GM23338 (cell line): Measurements from ENCODE around the gene MCTP2. TPM values are rescaled to one million over a fixed set of nuclear protein-coding genes. Genes with fewer than 3 reads are reported as not detected.

Source experiments
- ATAC-seq: fragments of 200-7000 bp; cut with Tn5 transposase; 3 replicates; pipeline ENCODE4 v1.9.1; 2020
- DNase-seq: peaks from one replicate; pipeline ENCODE4 v3.0.0-alpha.2; 2015; ENCODE audit warnings: low spot score
- H2AFZ ChIP-seq: fragments of 200-600 bp; sonication (generic); 2 replicates; pipeline ENCODE4 v1.8.0; 2016; ENCODE audit warnings: antibody characterized with exemption, mild to moderate bottlenecking, moderate library complexity
- H3F3A ChIP-seq: fragments of 200-600 bp; sonication (generic); replicated peaks from 2 replicates; pipeline ENCODE4 v1.8.0; 2017; ENCODE audit warnings: antibody characterized with exemption, mixed run types, low read depth
- H3K27ac ChIP-seq: fragments of 200-600 bp; sonication (generic); 2 replicates; pipeline ENCODE4 v1.6.1; 2016; ENCODE audit warnings: low read depth
- H3K27me3 ChIP-seq: fragments of 200-600 bp; sonication (generic); 2 replicates; pipeline ENCODE4 v1.8.0; 2016; ENCODE audit warnings: mild to moderate bottlenecking, mixed run types, moderate library complexity; ENCODE audit not compliant: insufficient read depth
- H3K36me3 ChIP-seq: fragments of 200-600 bp; sonication (generic); 2 replicates; pipeline ENCODE4 v1.8.0; 2016; ENCODE audit warnings: mild to moderate bottlenecking; ENCODE audit not compliant: insufficient read depth
- H3K4me1 ChIP-seq: fragments of 200-600 bp; sonication (generic); 2 replicates; pipeline ENCODE4 v1.8.0; 2016; ENCODE audit warnings: mild to moderate bottlenecking, moderate library complexity; ENCODE audit not compliant: insufficient read depth
- H3K4me2 ChIP-seq: fragments of 200-600 bp; sonication (generic); 2 replicates; pipeline ENCODE4 v1.7.1; 2017; ENCODE audit warnings: mixed run types
- H3K4me3 ChIP-seq: fragments of 200-600 bp; sonication (generic); 2 replicates; pipeline ENCODE4 v1.6.1; 2016; ENCODE audit warnings: mixed run types
- H3K79me2 ChIP-seq: fragments of 200-600 bp; sonication (generic); replicated peaks from 2 replicates; pipeline ENCODE4 v1.8.0; 2017; ENCODE audit warnings: mild to moderate bottlenecking; ENCODE audit not compliant: insufficient read depth
- H3K9me2 ChIP-seq: fragments of 200-600 bp; sonication (generic); 2 replicates; pipeline ENCODE4 v1.8.0; 2017; ENCODE audit not compliant: insufficient read depth
- H4K20me1 ChIP-seq: fragments of 200-600 bp; sonication (generic); replicated peaks from 2 replicates; pipeline ENCODE4 v1.8.0; 2017; ENCODE audit warnings: mild to moderate bottlenecking; ENCODE audit not compliant: insufficient read depth
- H3K27ac Mint-ChIP-seq: 2 replicates; pipeline ENCODE4 v1.8.0; 2020; ENCODE audit warnings: inconsistent platforms, mild to moderate bottlenecking, moderate library complexity, mixed read lengths
- H3K27me3 Mint-ChIP-seq: 3 replicates; pipeline ENCODE4 v1.8.0; 2022; ENCODE audit warnings: low read depth, mild to moderate bottlenecking, moderate library complexity, mixed read lengths, inconsistent platforms; ENCODE audit not compliant: insufficient read depth, poor library complexity
- H3K36me3 Mint-ChIP-seq: 3 replicates; pipeline ENCODE4 v1.8.0; 2021; ENCODE audit warnings: low read depth, mild to moderate bottlenecking, inconsistent platforms, moderate library complexity, mixed read lengths
- H3K4me1 Mint-ChIP-seq: 3 replicates; pipeline ENCODE4 v1.8.0; 2020; ENCODE audit warnings: mild to moderate bottlenecking, inconsistent platforms, mixed read lengths
- H3K4me3 Mint-ChIP-seq: 3 replicates; pipeline ENCODE4 v1.8.0; 2021; ENCODE audit warnings: moderate library complexity, mild to moderate bottlenecking, inconsistent platforms, mixed read lengths
- H3K9me3 Mint-ChIP-seq: 3 replicates; pipeline ENCODE4 v1.8.0; 2020; ENCODE audit warnings: moderate library complexity, mild to moderate bottlenecking, inconsistent platforms, mixed read lengths
- CREB1 ChIP-seq: fragments of 250-450 bp; sonication (Bioruptor Pico); IDR thresholded peaks from 2 replicates; pipeline ENCODE4 v1.5.0; 2020; ENCODE audit warnings: low read depth, mild to moderate bottlenecking, moderate library complexity
- EZH2 ChIP-seq: fragments of 200-600 bp; sonication (generic); IDR thresholded peaks from one replicate; pipeline ENCODE4 v1.8.0; 2017; ENCODE audit warnings: antibody characterized with exemption, mild to moderate bottlenecking, low read depth; ENCODE audit not compliant: unreplicated experiment
- EZH2phosphoT487 ChIP-seq: fragments of 200-600 bp; sonication (generic); IDR thresholded peaks from one replicate; pipeline ENCODE4 v1.8.1; 2018; ENCODE audit warnings: antibody characterized with exemption; ENCODE audit not compliant: unreplicated experiment
- JUNB ChIP-seq: IDR thresholded peaks from one replicate; pipeline ENCODE4 v1.6.1; 2016; ENCODE audit warnings: antibody characterized with exemption; ENCODE audit not compliant: unreplicated experiment
- NANOG ChIP-seq: IDR thresholded peaks from 2 replicates; pipeline ENCODE4 v1.6.1; 2016; ENCODE audit warnings: antibody characterized with exemption, borderline replicate concordance
- POLR2AphosphoS5 ChIP-seq: IDR thresholded peaks from 2 replicates; pipeline ENCODE4 v1.6.1; 2016; ENCODE audit warnings: antibody characterized with exemption, low read depth
- STAT1 ChIP-seq: IDR thresholded peaks from one replicate; pipeline ENCODE4 v1.6.1; 2016; ENCODE audit warnings: antibody characterized with exemption; ENCODE audit not compliant: unreplicated experiment
- ZNF114 ChIP-seq: fragments of 250-450 bp; sonication (Bioruptor Pico); IDR thresholded peaks from 2 replicates; pipeline ENCODE4 v1.5.0; 2020; ENCODE audit warnings: mild to moderate bottlenecking, moderate library complexity
- ZNF331 ChIP-seq: fragments of 250-450 bp; sonication (Bioruptor Pico); IDR thresholded peaks from 2 replicates; pipeline ENCODE4 v1.5.0; 2020; ENCODE audit warnings: low read depth, mild to moderate bottlenecking, moderate library complexity
- polyA plus RNA-seq: library from polyadenylated mRNA; unstranded; fragments of >200 nt; fragmentation: Nextera tagmentation; extraction: Ambion mirVana; gene quantifications from 2 replicates; pipeline ENCODE4 v1.2.1, GENCODE V29; 2016
- total RNA-seq: library from RNA; depleted of rRNA; stranded (reverse); fragments of >200 nt; shearing (Covaris generic); gene quantifications from 2 replicates; pipeline ENCODE4 v1.2.3, GENCODE V29; 2014
- TF ChIP-seq, protein P1 (sequence below): IDR thresholded peaks from 2 replicates; pipeline ENCODE4 v1.6.1; 2016; ENCODE audit warnings: antibody characterized with exemption
- TF ChIP-seq, protein P2 (sequence below), 2 experiments: fragments of 200-600 bp in 1 of 2; sonication (generic) in 1 of 2; conservative IDR thresholded peaks; 2 replicates each; pipeline versions ENCODE4 v1.5.1 to v1.6.1; 2016 to 2017; ENCODE audit warnings: antibody characterized with exemption in 2 of 2, low read depth in 2 of 2, mild to moderate bottlenecking in 2 of 2, moderate library complexity in 1 of 2
- TF ChIP-seq, protein P3 (sequence below): IDR thresholded peaks from one replicate; pipeline ENCODE4 v1.6.1; 2018; ENCODE audit warnings: antibody characterized with exemption; ENCODE audit not compliant: unreplicated experiment

MCTP2 gene
- total and polyA plus RNA-seq, 2 experiments from 2014 or later, result 1.8 to 5.5 TPM

DNA sequence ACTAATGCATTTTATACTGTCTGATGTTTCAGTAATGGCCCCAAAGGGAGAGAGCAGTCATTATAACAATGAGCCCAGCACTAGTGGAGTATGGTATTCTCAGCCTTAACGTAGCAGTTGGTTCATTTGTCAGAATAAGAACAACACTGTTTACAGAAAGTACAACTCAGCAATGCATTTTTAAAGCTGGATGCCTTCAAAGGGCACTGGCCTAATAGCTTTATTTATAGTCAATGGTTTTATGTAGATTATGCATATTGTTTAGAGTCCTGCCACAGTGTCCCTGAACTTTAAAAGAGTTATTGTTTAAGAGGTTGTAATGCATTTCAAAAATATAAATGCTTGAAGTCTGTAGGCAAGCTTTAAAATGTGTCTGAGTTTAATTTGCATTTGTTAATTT, 211.1 kb downstream of the MCTP2 start (continued):
- TF ChIP-seq, protein P1, sequence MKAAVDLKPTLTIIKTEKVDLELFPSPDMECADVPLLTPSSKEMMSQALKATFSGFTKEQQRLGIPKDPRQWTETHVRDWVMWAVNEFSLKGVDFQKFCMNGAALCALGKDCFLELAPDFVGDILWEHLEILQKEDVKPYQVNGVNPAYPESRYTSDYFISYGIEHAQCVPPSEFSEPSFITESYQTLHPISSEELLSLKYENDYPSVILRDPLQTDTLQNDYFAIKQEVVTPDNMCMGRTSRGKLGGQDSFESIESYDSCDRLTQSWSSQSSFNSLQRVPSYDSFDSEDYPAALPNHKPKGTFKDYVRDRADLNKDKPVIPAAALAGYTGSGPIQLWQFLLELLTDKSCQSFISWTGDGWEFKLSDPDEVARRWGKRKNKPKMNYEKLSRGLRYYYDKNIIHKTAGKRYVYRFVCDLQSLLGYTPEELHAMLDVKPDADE, result no peak
- no peak for TF ChIP-seq JUNB

DNA sequence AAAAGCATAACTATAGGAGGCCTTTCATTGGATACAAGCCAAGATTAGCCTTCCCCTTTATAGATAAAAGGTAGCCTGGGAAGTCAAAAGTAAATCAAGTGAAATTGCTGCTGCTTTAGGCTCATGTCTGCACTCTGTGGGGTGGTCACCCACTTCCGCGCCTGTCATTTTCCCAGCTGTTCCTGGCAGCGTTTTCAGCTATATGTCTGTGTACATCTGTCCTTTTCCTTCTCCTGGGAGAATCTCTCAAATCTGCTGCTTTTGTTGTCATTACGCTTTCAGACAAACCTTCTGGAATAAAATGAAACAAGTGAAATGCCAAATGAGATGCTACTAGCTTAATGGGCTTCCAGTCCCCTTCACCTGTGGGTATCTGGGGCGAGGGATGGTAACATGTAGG, 211.8 kb downstream of the MCTP2 start:
- H3K36me3 Mint-ChIP-seq, result no peaks in the 10 kb centered on the region
- no peaks in the 10 kb centered on the region; the same call in 2 of the 3 replicates for H3K9me3 Mint-ChIP-seq
- peaks cover 3% of the 10 kb centered on the region for H3K27me3 Mint-ChIP-seq
- no peak overlapping the region for H3K27ac Mint-ChIP-seq
- DNase-seq (no peak), ATAC-seq (no peak)
- Histone ChIP-seq H3K27ac (no peak overlapping the region), H3K36me3 (no peaks in the 10 kb centered on the region), H2AFZ (no peak overlapping the region), H3K4me1 (peaks cover 10% of the 10 kb centered on the region), H3F3A (no peaks in the 10 kb centered on the region), H3K79me2 (no peaks in the 10 kb centered on the region), H3K4me2 (no peak overlapping the region), H3K9me2 (peaks cover 9% of the 10 kb centered on the region), H3K4me3 (no peak overlapping the region), H4K20me1 (no peaks in the 10 kb centered on the region), H3K27me3 (no peaks in the 10 kb centered on the region)
- no peak overlapping the region for H3K4me3 Mint-ChIP-seq
- peaks cover 13% of the 10 kb centered on the region; the same call in 2 of the 3 replicates for H3K4me1 Mint-ChIP-seq
- TF ChIP-seq JUNB (no peak), POLR2AphosphoS5 (no peak), NANOG (no peak)
- TF ChIP-seq, protein P2, sequence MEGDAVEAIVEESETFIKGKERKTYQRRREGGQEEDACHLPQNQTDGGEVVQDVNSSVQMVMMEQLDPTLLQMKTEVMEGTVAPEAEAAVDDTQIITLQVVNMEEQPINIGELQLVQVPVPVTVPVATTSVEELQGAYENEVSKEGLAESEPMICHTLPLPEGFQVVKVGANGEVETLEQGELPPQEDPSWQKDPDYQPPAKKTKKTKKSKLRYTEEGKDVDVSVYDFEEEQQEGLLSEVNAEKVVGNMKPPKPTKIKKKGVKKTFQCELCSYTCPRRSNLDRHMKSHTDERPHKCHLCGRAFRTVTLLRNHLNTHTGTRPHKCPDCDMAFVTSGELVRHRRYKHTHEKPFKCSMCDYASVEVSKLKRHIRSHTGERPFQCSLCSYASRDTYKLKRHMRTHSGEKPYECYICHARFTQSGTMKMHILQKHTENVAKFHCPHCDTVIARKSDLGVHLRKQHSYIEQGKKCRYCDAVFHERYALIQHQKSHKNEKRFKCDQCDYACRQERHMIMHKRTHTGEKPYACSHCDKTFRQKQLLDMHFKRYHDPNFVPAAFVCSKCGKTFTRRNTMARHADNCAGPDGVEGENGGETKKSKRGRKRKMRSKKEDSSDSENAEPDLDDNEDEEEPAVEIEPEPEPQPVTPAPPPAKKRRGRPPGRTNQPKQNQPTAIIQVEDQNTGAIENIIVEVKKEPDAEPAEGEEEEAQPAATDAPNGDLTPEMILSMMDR (conservative IDR thresholded peaks at IDR 0.05; ENCODE audit: low read depth in 2 of 2), result no peak

DNA sequence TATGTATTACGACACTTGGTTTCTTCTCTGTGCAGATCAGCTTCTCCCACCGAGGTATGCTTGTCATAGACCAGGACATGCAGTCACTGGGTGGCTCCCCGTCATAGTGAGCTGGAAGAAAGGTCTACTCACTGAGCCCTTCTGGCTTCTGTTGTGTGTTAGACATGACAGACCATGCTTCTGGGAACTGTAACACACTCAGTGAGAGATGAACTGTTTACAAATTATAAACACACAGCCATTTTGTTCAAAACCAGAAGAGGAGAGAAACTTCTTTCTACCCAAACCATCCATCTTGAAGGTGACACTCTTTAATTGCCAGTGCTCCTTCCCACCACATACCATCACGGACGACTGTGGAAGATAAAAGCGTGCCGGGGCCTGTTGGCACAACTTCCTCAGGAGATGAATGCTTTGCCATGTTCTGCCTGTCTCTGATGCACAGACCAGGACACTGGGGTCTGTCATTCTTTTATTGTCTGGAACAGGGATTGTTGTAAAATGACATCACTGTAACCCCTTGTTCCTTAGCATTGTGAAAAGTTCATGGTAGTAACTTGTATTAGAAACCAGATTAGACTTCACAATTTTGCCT, 214.3 kb downstream of the MCTP2 start:
- H2AFZ ChIP-seq, result no peak overlapping the region
- no peaks in the 10 kb centered on the region for H3K36me3 ChIP-seq
- no peaks in the 10 kb centered on the region for H3K36me3 Mint-ChIP-seq
- no peak overlapping the region for H3K4me2 ChIP-seq
- peaks cover 10% of the 10 kb centered on the region for H3K4me1 ChIP-seq
- H3K4me3 ChIP-seq, result no peak overlapping the region
- H3K27me3 ChIP-seq, result no peaks in the 10 kb centered on the region
- TF ChIP-seq ZNF114 (CRISPR knock-in tag) (no peak), NANOG (no peak), EZH2phosphoT487 (no peak), CREB1 (CRISPR knock-in tag) (no peak), EZH2 (no peak), POLR2AphosphoS5 (no peak), ZNF331 (CRISPR knock-in tag) (no peak), JUNB (no peak), STAT1 (no peak)
- TF ChIP-seq, protein P3, sequence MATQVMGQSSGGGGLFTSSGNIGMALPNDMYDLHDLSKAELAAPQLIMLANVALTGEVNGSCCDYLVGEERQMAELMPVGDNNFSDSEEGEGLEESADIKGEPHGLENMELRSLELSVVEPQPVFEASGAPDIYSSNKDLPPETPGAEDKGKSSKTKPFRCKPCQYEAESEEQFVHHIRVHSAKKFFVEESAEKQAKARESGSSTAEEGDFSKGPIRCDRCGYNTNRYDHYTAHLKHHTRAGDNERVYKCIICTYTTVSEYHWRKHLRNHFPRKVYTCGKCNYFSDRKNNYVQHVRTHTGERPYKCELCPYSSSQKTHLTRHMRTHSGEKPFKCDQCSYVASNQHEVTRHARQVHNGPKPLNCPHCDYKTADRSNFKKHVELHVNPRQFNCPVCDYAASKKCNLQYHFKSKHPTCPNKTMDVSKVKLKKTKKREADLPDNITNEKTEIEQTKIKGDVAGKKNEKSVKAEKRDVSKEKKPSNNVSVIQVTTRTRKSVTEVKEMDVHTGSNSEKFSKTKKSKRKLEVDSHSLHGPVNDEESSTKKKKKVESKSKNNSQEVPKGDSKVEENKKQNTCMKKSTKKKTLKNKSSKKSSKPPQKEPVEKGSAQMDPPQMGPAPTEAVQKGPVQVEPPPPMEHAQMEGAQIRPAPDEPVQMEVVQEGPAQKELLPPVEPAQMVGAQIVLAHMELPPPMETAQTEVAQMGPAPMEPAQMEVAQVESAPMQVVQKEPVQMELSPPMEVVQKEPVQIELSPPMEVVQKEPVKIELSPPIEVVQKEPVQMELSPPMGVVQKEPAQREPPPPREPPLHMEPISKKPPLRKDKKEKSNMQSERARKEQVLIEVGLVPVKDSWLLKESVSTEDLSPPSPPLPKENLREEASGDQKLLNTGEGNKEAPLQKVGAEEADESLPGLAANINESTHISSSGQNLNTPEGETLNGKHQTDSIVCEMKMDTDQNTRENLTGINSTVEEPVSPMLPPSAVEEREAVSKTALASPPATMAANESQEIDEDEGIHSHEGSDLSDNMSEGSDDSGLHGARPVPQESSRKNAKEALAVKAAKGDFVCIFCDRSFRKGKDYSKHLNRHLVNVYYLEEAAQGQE, result no peak
- TF ChIP-seq, protein P1, result no peak
- TF ChIP-seq, protein P2 (conservative IDR thresholded peaks at IDR 0.05; ENCODE audit: low read depth in 2 of 2), result no peak
- no peaks in the 10 kb centered on the region for H3F3A ChIP-seq
- DNase-seq (no peak), ATAC-seq (no peak)
- no peaks in the 10 kb centered on the region for H3K79me2 ChIP-seq
- H3K4me1 Mint-ChIP-seq, result peaks cover 13% of the 10 kb centered on the region; the same call in 2 of the 3 replicates
- H3K27ac Mint-ChIP-seq, result no peak overlapping the region
- H3K27me3 Mint-ChIP-seq, result peaks cover 3% of the 10 kb centered on the region
- H3K9me2 ChIP-seq, result peaks cover 9% of the 10 kb centered on the region
- H4K20me1 ChIP-seq, result no peaks in the 10 kb centered on the region
- no peak overlapping the region for H3K4me3 Mint-ChIP-seq
- H3K27ac ChIP-seq, result no peak overlapping the region
- no peaks in the 10 kb centered on the region; the same call in 2 of the 3 replicates for H3K9me3 Mint-ChIP-seq
